A549 (cell line): ENCODE data around the gene OTX1. TPM values are rescaled to one million over a fixed set of nuclear protein-coding genes. Genes with fewer than 3 reads are reported as not detected.

ENCODE experiments used
- ATAC-seq, 2 experiments: fragments of 200-7000 bp in 1 of 2; fragments of >200 bp in 1 of 2; cut with Nextera tagmentation in 1 of 2; cut with Tn5 transposase in 1 of 2; 3 replicates each; pipeline versions ENCODE4 v1.8.0 to v1.9.1; 2018 to 2020; ENCODE audit warnings: mild to moderate bottlenecking in 1 of 2, moderate library complexity in 1 of 2
- CTCF ChIA-PET: fragments of 300-600 bp; sonication (Branson Sonifier 250); formaldehyde crosslinking; extraction: SDS; loops from one replicate; lab custom pipeline; 2021; ENCODE audit warnings: antibody characterized with exemption, inconsistent platforms; lab: Yijun Ruan, JAX
- POLR2A ChIA-PET: fragments of 350-600 bp; formaldehyde crosslinking; extraction: SDS; loops from one replicate; lab custom pipeline; 2021; ENCODE audit warnings: antibody characterized with exemption, inconsistent platforms; lab: Yijun Ruan, JAX
- DNase-seq, 2 experiments: peaks; one replicate each; pipeline versions ENCODE4 v3.0.0 to v3.0.0-alpha.2; 2011 to 2016; ENCODE audit warnings: low read depth in 1 of 2, low spot score in 1 of 2
- FAIRE-seq: peaks from 2 replicates; lab custom pipeline; 2011; peaks lifted over from hg19 to GRCh38; lab: Jason Lieb, UNC
- H3K27ac ChIP-seq, 2 experiments: fragments of >200 bp; sonication (Bioruptor Twin); formaldehyde crosslinking; 3 replicates each; pipeline ENCODE4 v1.5.1; 2016 to 2017
- H3K4me1 ChIP-seq: fragments of >200 bp; sonication (Bioruptor Twin); formaldehyde crosslinking; 3 replicates; pipeline ENCODE4 v1.6.1; 2016
- H3K4me2 ChIP-seq: fragments of >200 bp; sonication (Bioruptor Twin); formaldehyde crosslinking; 3 replicates; pipeline ENCODE4 v1.6.1; 2016
- H3K4me3 ChIP-seq: fragments of >200 bp; sonication (Bioruptor Twin); formaldehyde crosslinking; 3 replicates; pipeline ENCODE4 v1.5.1; 2016
- H3K9me3 ChIP-seq: fragments of >200 bp; sonication (Bioruptor Twin); formaldehyde crosslinking; 3 replicates; pipeline ENCODE4 v1.6.1; 2016
- BHLHE40 ChIP-seq: IDR thresholded peaks from 2 replicates; pipeline ENCODE4 v1.6.1; 2012; ENCODE audit warnings: low read depth, low read length, inconsistent platforms
- CEBPB ChIP-seq, 2 experiments: fragments of >200 bp in 1 of 2; sonication (Bioruptor Twin) in 1 of 2; formaldehyde crosslinking in 1 of 2; IDR thresholded peaks; 2 replicates each; pipeline ENCODE4 v1.6.1; 2012 to 2016
- E2F6 ChIP-seq: IDR thresholded peaks from 2 replicates; pipeline ENCODE4 v1.6.1; 2012; ENCODE audit warnings: low read depth, borderline replicate concordance
- EHMT2 ChIP-seq: fragments of 200-600 bp; sonication (generic); IDR thresholded peaks from 2 replicates; pipeline ENCODE4 v1.6.1; 2016; ENCODE audit warnings: antibody characterized with exemption, low read depth, mild to moderate bottlenecking, moderate library complexity
- FOSB ChIP-seq: fragments of 250-450 bp; sonication (Bioruptor Pico); IDR thresholded peaks from 2 replicates; pipeline ENCODE4 v1.5.0; 2020; ENCODE audit warnings: mild to moderate bottlenecking, moderate library complexity
- FOSL2 ChIP-seq, 2 experiments: fragments of 450-650 bp in 1 of 2; fragments of >200 bp in 1 of 2; sonication (Bioruptor Twin) in 1 of 2; formaldehyde crosslinking; IDR thresholded peaks; 2 replicates each; pipeline versions ENCODE4 v1.5.0 to v1.6.1; 2016 to 2020; ENCODE audit warnings: mild to moderate bottlenecking in 1 of 2, moderate library complexity in 1 of 2
- HEYL ChIP-seq: fragments of 250-450 bp; sonication (Bioruptor Pico); IDR thresholded peaks from 2 replicates; pipeline ENCODE4 v1.8.0; 2021; ENCODE audit warnings: mild to moderate bottlenecking, moderate library complexity
- HOXA7 ChIP-seq: fragments of 250-450 bp; sonication (Bioruptor Pico); IDR thresholded peaks from 2 replicates; pipeline ENCODE4 v1.5.0; 2020; ENCODE audit warnings: mild to moderate bottlenecking, moderate library complexity
- KDM1A ChIP-seq: fragments of 200-600 bp; sonication (generic); IDR thresholded peaks from 2 replicates; pipeline ENCODE4 v1.6.1; 2016; ENCODE audit warnings: low read depth, mild to moderate bottlenecking
- KDM5A ChIP-seq: fragments of 200-600 bp; sonication (generic); IDR thresholded peaks from 2 replicates; pipeline ENCODE4 v1.6.1; 2016; ENCODE audit warnings: antibody characterized with exemption, mild to moderate bottlenecking
- MAX ChIP-seq: IDR thresholded peaks from 2 replicates; pipeline ENCODE4 v1.6.1; 2012
- MYC ChIP-seq: IDR thresholded peaks from 2 replicates; pipeline ENCODE4 v1.6.1; 2012; ENCODE audit warnings: mild to moderate bottlenecking, inconsistent platforms, low read length, improper control_type of control experiment, borderline replicate concordance
- NPAS2 ChIP-seq: fragments of 250-450 bp; sonication (Bioruptor Pico); IDR thresholded peaks from 2 replicates; pipeline ENCODE4 v1.8.0; 2022; ENCODE audit warnings: mild to moderate bottlenecking, moderate library complexity, borderline replicate concordance
- NR3C1 ChIP-seq: fragments of >200 bp; sonication (Bioruptor Twin); formaldehyde crosslinking; IDR thresholded peaks from 3 replicates; pipeline ENCODE4 v1.6.1; 2017
- PHF8 ChIP-seq: fragments of 200-600 bp; sonication (generic); IDR thresholded peaks from 2 replicates; pipeline ENCODE4 v1.6.1; 2016; ENCODE audit warnings: low read depth, mild to moderate bottlenecking, antibody characterized with exemption, moderate library complexity, borderline replicate concordance
- POLR2A ChIP-seq: IDR thresholded peaks from 2 replicates; pipeline ENCODE4 v1.6.1; 2012; ENCODE audit warnings: mild to moderate bottlenecking, low read length
- RAD21 ChIP-seq, 2 experiments: fragments of >200 bp in 1 of 2; sonication (Bioruptor Twin) in 1 of 2; formaldehyde crosslinking in 1 of 2; IDR thresholded peaks in 1 of 2; conservative IDR thresholded peaks in 1 of 2; 2 replicates in 1 of 2; 3 replicates in 1 of 2; pipeline ENCODE4 v1.6.1; 2012 to 2018; ENCODE audit warnings: inconsistent platforms in 1 of 2
- RNF2 ChIP-seq: fragments of 200-600 bp; sonication (generic); IDR thresholded peaks from 2 replicates; pipeline ENCODE4 v1.6.1; 2016; ENCODE audit warnings: low read depth, mild to moderate bottlenecking, antibody characterized with exemption, moderate library complexity, borderline replicate concordance
- USF2 ChIP-seq: fragments of 450-650 bp; IDR thresholded peaks from 2 replicates; pipeline ENCODE4 v1.6.1; 2014; ENCODE audit warnings: antibody characterized with exemption
- ZNF302 ChIP-seq: fragments of 250-450 bp; sonication (Bioruptor Pico); IDR thresholded peaks from 2 replicates; pipeline ENCODE4 v1.9.0; 2021; ENCODE audit warnings: inconsistent platforms, mild to moderate bottlenecking, moderate library complexity
- WGBS: methylation state at CpG from one replicate; pipeline ENCODE4 v1.1.6; 2017; ENCODE audit errors: missing lambda C conversion rate; 5-methylcytosine and 5-hydroxymethylcytosine counted together
- polyA plus RNA-seq, 4 experiments: library from polyadenylated mRNA; depleted of rRNA in 3 of 4; stranded (reverse); fragments of >200 nt; fragmentation: RNase III in 1 of 4; extraction: RNeasy Plus Mini Kit Qiagen cat#74134 plus additional on column Dnase treatment in 1 of 4; gene quantifications; 2 replicates in 3 of 4; 3 replicates in 1 of 4; pipeline ENCODE4 v1.2.3, GENCODE V29; 2011 to 2017

The OTX1 gene
- polyA plus RNA-seq, 2 of the 4 experiments (the other 2 are of a cell fraction): 0.26 to 2.5 TPM

- FAIRE-seq: no peak
- no peak for DNase-seq
- ChIA-PET POLR2A (no interaction called here), CTCF (interaction anchor here (0.9 kb wide), 1 partner anchor 8 kb away, joined by 3 read pairs; no protein-coding TSS in a partner anchor)
- Histone ChIP-seq H3K4me3 (peak overlapping the region; percentile 37), H3K9me3 (no peaks in the 10 kb centered on the region), H3K27ac (peak overlapping the region; percentile 38 to 80; a peak in 5 of 6 replicates), H3K4me1 (no peaks in the 10 kb centered on the region), H3K4me2 (peak overlapping the region; percentile 78)
- 91% methylated on average over 49 of the region's 67 CpGs for WGBS
- TF ChIP-seq KDM5A (no peak), KDM1A (no peak), PHF8 (no peak), FOSB (CRISPR knock-in tag) (no peak), E2F6 (peak; percentile 82), MAX (peak; percentile 41; the same call in 1 of the 2 replicates), USF2 (no peak), HOXA7 (CRISPR knock-in tag) (no peak), MYC (no peak), BHLHE40 (no peak)
- ATAC-seq: peak; percentile 2 to 31; a peak in 3 of 6 replicates
These were observed 8.5 kb downstream of the OTX1 start for GRCh38 chr2:63058921-63059792.

- ChIA-PET POLR2A (interaction anchor here (0.6 kb wide), 2 partner anchors 10 to 103 kb away, joined by 3 to 4 read pairs; no protein-coding TSS in a partner anchor), CTCF (no interaction called here)
- WGBS: 51% methylated on average over 33 of the region's 39 CpGs
- H3K4me2 ChIP-seq: peak overlapping the region; percentile 78
- DNase-seq (no peak), FAIRE-seq (no peak)
- 0 out of 4 replicates have a peak, but pooled peaks of 1 of the 2 experiments have one; percentile 15 for TF ChIP-seq CEBPB (IDR thresholded peaks at IDR 0.05)
- no peak for TF ChIP-seq E2F6
- no peak for TF ChIP-seq POLR2A
- 0 out of 5 replicates have a peak, but pooled peaks of 1 of the 2 experiments have one; percentile 10 for TF ChIP-seq RAD21 (conservative IDR thresholded peaks at IDR 0.05 in 1 of 2, IDR thresholded peaks at IDR 0.05 in 1 of 2)
- TF ChIP-seq, all 56 proteins: peak for 2
- peak overlapping the region; percentile 38 to 80; a peak in 5 of 6 replicates for H3K27ac ChIP-seq
- no peaks in the 10 kb centered on the region for H3K4me1 ChIP-seq
- peak overlapping the region; percentile 37 for H3K4me3 ChIP-seq
- no peaks in the 10 kb centered on the region for H3K9me3 ChIP-seq
- ATAC-seq: peak; percentile 55 to 75
These were observed 9.3 kb downstream of the OTX1 start for GRCh38 chr2:63059793-63060471.

GRCh38 chr2:63060472-63060991 lies 9.9 kb downstream of the OTX1 start:
- H3K4me3 ChIP-seq: peak overlapping the region; percentile 37; the same call in 2 of the 3 replicates
- CTCF ChIA-PET: no interaction called here
- POLR2A ChIA-PET: interaction anchor here (0.6 kb wide), 2 partner anchors 10 to 103 kb away, joined by 3 to 4 read pairs; no protein-coding TSS in a partner anchor
- ATAC-seq: no peak
- FAIRE-seq: no peak
- no peak for TF ChIP-seq NR3C1
- no peak for TF ChIP-seq HEYL (CRISPR knock-in tag)
- no peak for TF ChIP-seq NPAS2 (CRISPR knock-in tag)
- no peak for TF ChIP-seq ZNF302 (CRISPR knock-in tag)
- no peak for TF ChIP-seq RNF2
- no peak for TF ChIP-seq KDM1A
- no peak for TF ChIP-seq FOSL2 (IDR thresholded peaks at IDR 0.05)
- no peak for TF ChIP-seq FOSL2 (CRISPR knock-in tag; IDR thresholded peaks at IDR 0.05)
- no peak for TF ChIP-seq EHMT2
- peak overlapping the region; percentile 78 for H3K4me2 ChIP-seq
- WGBS: 60% methylated on average over 5 of the region's 5 CpGs
- H3K9me3 ChIP-seq: no peaks in the 10 kb centered on the region
- no peak for DNase-seq
- H3K27ac ChIP-seq: no peak overlapping the region
- no peaks in the 10 kb centered on the region for H3K4me1 ChIP-seq
